Skin of body (tissue), 2 donors: ENCODE measurements around the gene CRACR2A. TPM values are rescaled to one million over a fixed set of nuclear protein-coding genes. Genes with fewer than 3 reads are reported as not detected.

Experiments
- DNase-seq: peaks from one replicate; lab custom pipeline; 2025; lab: John Stamatoyannopoulos, UW
- total RNA-seq: library from RNA; depleted of rRNA; stranded (reverse); fragments of >200 nt; gene quantifications from one replicate; pipeline ENCODE4 v1.2.3, GENCODE V29; 2014

CRACR2A gene
- total RNA-seq, 1 donor from 2014 or later = 1.8 TPM

GRCh38 chr12:3622822-3623690 is 129.9 kb downstream of the CRACR2A start:
- no peak for DNase-seq

GRCh38 chr12:3622021-3622821 is 130.7 kb downstream of the CRACR2A start:
- DNase-seq = no peak

- no peak for DNase-seq
Measured at GRCh38 chr12:3620856-3621255, 132.1 kb downstream of the CRACR2A start.

- no peak for DNase-seq
Measured at GRCh38 chr12:3617565-3617964, 135.3 kb downstream of the CRACR2A start.

- DNase-seq = no peak
Measured at GRCh38 chr12:3615862-3616261, 137.0 kb downstream of the CRACR2A start.

- DNase-seq = no peak
Measured at GRCh38 chr12:3614806-3615466, 138.0 kb downstream of the CRACR2A start.

- DNase-seq = no peak
Measured at GRCh38 chr12:3613641-3614395, 139.1 kb downstream of the CRACR2A start.

- no peak for DNase-seq
Measured at GRCh38 chr12:3611860-3612703, 140.8 kb downstream of the CRACR2A start.

GRCh38 chr12:3607821-3608220 is 145.1 kb downstream of the CRACR2A start:
- no peak for DNase-seq

GRCh38 chr12:3607039-3607720 is 145.7 kb downstream of the CRACR2A start:
- no peak for DNase-seq

GRCh38 chr12:3606128-3606527 is 146.8 kb downstream of the CRACR2A start:
- no peak for DNase-seq

- DNase-seq = no peak
Measured at GRCh38 chr12:3605692-3606091, 147.2 kb downstream of the CRACR2A start.

GRCh38 chr12:3604748-3605586 is 147.9 kb downstream of the CRACR2A start:
- peak; percentile 12 for DNase-seq

GRCh38 chr12:3604286-3604685 is 148.6 kb downstream of the CRACR2A start:
- no peak for DNase-seq

GRCh38 chr12:3603576-3603975 is 149.3 kb downstream of the CRACR2A start:
- DNase-seq = no peak

GRCh38 chr12:3602488-3602887 is 150.4 kb downstream of the CRACR2A start:
- DNase-seq = no peak

GRCh38 chr12:3601461-3602150 is 151.3 kb downstream of the CRACR2A start:
- DNase-seq = no peak

- no peak for DNase-seq
Measured at GRCh38 chr12:3600951-3601350, 152.0 kb downstream of the CRACR2A start.
